ENCODE data around the gene TUT4. TPM values are rescaled to one million over a fixed set of nuclear protein-coding genes. Genes with fewer than 3 reads are reported as not detected.

Gene TUT4, protein sequence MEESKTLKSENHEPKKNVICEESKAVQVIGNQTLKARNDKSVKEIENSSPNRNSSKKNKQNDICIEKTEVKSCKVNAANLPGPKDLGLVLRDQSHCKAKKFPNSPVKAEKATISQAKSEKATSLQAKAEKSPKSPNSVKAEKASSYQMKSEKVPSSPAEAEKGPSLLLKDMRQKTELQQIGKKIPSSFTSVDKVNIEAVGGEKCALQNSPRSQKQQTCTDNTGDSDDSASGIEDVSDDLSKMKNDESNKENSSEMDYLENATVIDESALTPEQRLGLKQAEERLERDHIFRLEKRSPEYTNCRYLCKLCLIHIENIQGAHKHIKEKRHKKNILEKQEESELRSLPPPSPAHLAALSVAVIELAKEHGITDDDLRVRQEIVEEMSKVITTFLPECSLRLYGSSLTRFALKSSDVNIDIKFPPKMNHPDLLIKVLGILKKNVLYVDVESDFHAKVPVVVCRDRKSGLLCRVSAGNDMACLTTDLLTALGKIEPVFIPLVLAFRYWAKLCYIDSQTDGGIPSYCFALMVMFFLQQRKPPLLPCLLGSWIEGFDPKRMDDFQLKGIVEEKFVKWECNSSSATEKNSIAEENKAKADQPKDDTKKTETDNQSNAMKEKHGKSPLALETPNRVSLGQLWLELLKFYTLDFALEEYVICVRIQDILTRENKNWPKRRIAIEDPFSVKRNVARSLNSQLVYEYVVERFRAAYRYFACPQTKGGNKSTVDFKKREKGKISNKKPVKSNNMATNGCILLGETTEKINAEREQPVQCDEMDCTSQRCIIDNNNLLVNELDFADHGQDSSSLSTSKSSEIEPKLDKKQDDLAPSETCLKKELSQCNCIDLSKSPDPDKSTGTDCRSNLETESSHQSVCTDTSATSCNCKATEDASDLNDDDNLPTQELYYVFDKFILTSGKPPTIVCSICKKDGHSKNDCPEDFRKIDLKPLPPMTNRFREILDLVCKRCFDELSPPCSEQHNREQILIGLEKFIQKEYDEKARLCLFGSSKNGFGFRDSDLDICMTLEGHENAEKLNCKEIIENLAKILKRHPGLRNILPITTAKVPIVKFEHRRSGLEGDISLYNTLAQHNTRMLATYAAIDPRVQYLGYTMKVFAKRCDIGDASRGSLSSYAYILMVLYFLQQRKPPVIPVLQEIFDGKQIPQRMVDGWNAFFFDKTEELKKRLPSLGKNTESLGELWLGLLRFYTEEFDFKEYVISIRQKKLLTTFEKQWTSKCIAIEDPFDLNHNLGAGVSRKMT (N-terminal part only)
- 52.1 TPM for total RNA-seq
- long read RNA-seq, partial matches to known transcripts = 15 of 34 reads
- long read RNA-seq, other reads (novel, unspliced or antisense) = 18 of 34 reads

GRCh38 chr1:52552505-52553361 lies at the start of gene TUT4:
TUT4 (minus strand) TSS chr1:52553092; CDS start chr1:52526280, 26,812 bp downstream.
- ATAC-seq (peak; percentile 88 to 90), DNase-seq (peak; percentile 84)
- H3K9me3 ChIP-seq = no peaks in the 10 kb centered on the region
- H3K27me3 ChIP-seq (ENCODE audit: low read depth) = no peaks in the 10 kb centered on the region
- peak within 1 kb of the TSS; percentile 89 for H3K27ac ChIP-seq
- peak within 1 kb of the TSS; percentile 98 for H3K4me3 ChIP-seq
- no peaks in the 10 kb centered on the region for H3K36me3 ChIP-seq
- TF ChIP-seq, protein P1, sequence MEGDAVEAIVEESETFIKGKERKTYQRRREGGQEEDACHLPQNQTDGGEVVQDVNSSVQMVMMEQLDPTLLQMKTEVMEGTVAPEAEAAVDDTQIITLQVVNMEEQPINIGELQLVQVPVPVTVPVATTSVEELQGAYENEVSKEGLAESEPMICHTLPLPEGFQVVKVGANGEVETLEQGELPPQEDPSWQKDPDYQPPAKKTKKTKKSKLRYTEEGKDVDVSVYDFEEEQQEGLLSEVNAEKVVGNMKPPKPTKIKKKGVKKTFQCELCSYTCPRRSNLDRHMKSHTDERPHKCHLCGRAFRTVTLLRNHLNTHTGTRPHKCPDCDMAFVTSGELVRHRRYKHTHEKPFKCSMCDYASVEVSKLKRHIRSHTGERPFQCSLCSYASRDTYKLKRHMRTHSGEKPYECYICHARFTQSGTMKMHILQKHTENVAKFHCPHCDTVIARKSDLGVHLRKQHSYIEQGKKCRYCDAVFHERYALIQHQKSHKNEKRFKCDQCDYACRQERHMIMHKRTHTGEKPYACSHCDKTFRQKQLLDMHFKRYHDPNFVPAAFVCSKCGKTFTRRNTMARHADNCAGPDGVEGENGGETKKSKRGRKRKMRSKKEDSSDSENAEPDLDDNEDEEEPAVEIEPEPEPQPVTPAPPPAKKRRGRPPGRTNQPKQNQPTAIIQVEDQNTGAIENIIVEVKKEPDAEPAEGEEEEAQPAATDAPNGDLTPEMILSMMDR (IDR thresholded peaks at IDR 0.05) = no peak
- intact Hi-C loops (cut with DNase I) = no loop called here
- peaks cover 20% of the 10 kb centered on the region for H3K4me1 ChIP-seq

DNA sequence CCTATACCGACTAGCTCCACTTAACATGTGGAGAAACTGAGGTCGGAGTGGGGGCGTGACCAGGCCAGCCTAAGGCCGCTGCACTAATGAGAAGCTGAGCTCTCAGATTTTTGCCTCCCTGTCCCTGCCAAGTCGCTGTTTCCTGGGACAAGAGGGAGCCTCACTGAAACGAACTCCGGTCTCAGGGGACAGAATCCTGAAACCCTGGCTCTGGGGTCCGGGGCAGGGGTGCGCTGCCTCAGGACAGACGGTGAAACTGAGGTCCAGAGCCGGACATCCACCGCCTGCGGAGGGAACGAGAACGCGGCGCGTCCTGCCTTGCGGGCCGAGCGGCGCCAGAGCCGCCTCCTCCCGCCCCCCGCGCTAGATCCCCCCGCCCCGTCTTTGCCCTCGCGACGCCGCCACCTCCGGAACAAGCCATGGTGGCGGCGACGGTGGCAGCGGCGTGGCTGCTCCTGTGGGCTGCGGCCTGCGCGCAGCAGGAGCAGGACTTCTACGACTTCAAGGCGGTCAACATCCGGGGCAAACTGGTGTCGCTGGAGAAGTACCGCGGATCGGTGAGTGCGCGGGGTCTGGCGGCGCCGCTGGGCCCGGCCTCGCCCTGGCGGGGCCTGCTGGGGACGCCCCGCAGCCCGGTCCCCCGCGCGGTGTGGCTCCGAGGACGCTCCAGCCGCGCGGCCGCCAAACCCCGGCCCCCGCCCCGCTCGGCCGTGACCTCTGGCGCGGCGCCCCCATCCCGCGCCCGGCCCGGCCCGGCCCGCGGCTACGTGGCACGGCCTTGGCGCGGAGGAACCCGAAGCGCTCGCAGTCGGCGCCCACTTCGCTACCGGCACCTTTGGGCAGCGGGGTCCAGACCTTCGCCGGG lies 49.3 kb upstream of the TUT4 start, which contains the start of gene GPX7:
Gene GPX7 (plus strand): TSS at position 381 of the 865 bp plus-strand sequence. CDS start 39 bp downstream, at position 420.
- no peaks in the 10 kb centered on the region for H3K27me3 ChIP-seq (ENCODE audit: low read depth)
- peak within 1 kb of the TSS; percentile 66 for H3K4me3 ChIP-seq
- H3K4me1 ChIP-seq = peaks cover 24% of the 10 kb centered on the region
- peaks cover 7% of the 10 kb centered on the region for H3K36me3 ChIP-seq
- TF ChIP-seq, protein P1 (IDR thresholded peaks at IDR 0.05) = no peak
- no peaks in the 10 kb centered on the region for H3K9me3 ChIP-seq
- ATAC-seq (peak; percentile 77 to 82), DNase-seq (peak; percentile 69)
- peak within 1 kb of the TSS; percentile 63 for H3K27ac ChIP-seq
- intact Hi-C loops (cut with DNase I) = no loop called here

DNA sequence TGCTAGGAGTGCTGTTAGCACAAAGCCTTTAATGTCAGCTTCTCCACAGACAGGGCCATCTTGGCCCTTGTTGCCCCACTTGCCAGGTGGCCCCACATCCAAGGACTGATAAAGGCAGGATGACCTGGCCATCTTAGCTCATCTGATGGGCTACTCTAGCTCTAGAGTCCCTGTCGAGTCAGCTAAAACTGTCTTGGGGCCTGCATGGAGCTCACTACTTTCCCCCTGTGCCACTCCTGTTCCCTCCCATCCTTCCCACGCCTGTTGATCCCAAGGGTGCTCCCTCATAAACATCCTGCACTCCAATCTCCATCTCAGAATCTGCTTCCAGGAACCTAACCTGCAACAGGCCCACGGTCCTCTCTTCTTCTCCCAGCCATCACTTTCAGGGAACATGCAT lies 48.6 kb upstream of the TUT4 start:
- Histone ChIP-seq H3K4me3 (peak overlapping the region; percentile 66), H3K27ac (peak overlapping the region; percentile 63), H3K9me3 (no peaks in the 10 kb centered on the region), H3K4me1 (peaks cover 24% of the 10 kb centered on the region), H3K36me3 (peaks cover under 1% of the 10 kb centered on the region), H3K27me3 (ENCODE audit: low read depth) (no peaks in the 10 kb centered on the region)
- ATAC-seq = no peak
- no peak for DNase-seq
- TF ChIP-seq, protein P1 (IDR thresholded peaks at IDR 0.05) = no peak
- intact Hi-C loops (cut with DNase I) = no loop called here

DNA sequence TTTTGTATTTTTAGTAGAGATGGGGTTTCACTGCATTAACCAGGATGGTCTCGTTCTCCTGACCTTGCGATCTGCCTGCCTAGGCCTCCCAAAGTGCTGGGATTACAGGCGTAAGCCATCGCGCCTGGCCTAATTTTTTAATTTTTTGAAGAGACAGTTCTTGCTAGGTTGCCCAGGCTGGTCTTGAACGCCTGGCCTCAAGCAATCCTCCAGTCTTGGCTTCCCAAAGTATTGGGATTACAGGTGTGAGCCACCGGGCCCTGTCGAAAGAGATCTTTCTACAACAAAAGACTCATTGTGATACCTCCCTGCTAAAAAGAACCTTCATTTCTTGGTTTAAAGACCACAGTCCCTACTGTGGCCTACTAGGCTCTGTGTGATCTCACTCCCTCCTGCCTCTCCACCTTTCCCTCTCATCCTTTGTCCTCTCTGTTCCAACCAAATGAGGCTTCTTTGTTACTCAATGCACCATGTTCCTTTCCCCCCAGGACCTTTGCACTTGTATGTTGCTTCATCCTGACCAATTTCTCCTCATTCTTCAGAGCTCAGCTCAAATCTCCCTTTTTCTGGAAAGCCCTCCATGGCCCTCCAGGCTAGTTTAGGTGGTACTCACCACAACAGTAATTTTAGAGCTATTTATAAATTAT lies 47.8 kb upstream of the TUT4 start:
- TF ChIP-seq, protein P1 (IDR thresholded peaks at IDR 0.05) = no peak
- Histone ChIP-seq H3K36me3 (no peaks in the 10 kb centered on the region), H3K4me3 (no peak overlapping the region), H3K4me1 (peaks cover 24% of the 10 kb centered on the region), H3K27ac (no peak overlapping the region), H3K9me3 (no peaks in the 10 kb centered on the region), H3K27me3 (ENCODE audit: low read depth) (no peaks in the 10 kb centered on the region)
- no peak for ATAC-seq
- intact Hi-C loops (cut with DNase I) = no loop called here
- no peak for DNase-seq

All from lower lobe of right lung (tissue), 2 donors.